ENCODE results near the gene SCYGR4.

The SCYGR4 gene

DNA sequence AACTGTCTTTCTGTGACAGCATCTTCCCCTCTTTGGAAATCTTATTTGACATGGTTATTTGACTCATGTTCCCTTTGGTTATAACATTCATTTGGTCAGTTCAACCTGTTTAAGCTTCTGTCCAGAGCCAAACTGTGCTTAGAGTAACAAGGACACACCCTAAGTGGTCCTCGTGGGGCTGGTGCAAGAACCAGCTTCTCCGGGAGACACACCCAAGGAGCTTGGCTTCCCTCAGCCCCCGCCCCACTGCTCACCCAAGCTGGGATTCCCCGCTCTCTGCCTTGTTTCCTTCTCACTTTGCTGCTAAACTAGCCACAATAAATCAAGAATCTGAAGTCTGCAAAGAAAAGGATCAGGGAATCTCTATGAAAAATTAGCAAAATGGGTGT lies 4.0 kb upstream of the SCYGR4 start:
- no peak for DNase-seq (ENCODE audit: low read depth in 1 of 2, low spot score in 1 of 2)

DNA sequence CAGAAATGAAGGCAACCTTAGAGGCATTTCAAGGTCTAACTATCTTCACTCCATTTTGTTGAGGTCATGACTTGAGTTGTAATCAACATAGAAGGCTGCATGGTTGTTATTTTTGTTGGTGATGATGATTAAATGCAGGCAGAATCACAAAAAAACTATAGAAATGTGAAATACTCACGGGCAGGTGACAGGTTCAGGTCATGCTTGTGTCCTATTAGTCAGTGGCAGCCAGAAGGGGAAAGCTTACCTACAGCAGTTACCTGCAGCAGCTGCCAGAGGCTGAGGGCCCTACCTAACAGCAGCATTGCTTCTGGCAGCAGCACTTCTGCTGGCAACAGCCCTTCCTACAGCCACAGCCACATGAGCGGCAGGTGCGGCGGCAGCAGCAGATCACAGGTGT lies 3.1 kb upstream of the SCYGR4 start:
- DNase-seq (ENCODE audit: low read depth in 1 of 2, low spot score in 1 of 2): no peak

DNA sequence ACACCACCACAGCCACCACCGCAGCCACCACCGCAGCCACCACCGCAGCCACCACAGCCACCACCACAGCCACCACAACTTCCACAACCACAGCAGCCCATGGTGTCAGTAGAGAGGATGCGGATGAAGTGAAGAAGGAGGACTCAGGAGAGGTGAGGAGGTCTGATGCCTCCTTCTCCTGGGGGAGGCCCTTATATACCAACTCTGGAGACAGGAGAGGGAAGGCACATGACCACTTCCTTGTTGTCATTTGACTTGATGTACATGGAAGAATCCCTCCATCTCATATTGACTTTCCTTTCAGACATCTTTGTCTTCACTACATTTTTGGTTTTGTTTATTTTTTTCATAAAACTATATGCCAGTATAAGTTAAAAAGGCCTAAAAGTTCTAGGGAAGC lies 2.6 kb upstream of the SCYGR4 start, which contains the start of gene SCYGR3:
TSS of gene SCYGR3 (minus strand) at position 101 of the 400 bp plus-strand sequence. CDS start at position 101, 0 bp downstream.
- DNase-seq (ENCODE audit: low read depth in 1 of 2, low spot score in 1 of 2): no peak

DNA sequence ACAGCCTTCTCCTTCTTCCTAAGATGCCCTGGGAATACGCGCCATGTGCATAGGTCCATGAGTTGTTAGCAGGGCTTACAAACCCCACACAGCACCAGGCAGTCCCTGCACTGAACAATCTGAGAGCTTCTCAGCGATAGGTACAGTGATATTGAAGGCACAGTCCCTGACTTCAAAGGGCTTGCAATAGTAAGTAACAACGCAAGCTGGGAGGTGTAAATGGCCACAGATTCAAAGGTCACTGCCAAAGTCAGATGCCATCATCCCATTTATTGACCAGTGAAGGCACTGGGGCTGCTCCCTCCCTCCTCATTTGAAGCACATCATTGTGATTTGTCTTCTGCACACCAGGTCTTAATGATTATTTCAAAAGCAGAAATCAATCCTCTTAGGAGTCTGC lies 2.1 kb upstream of the SCYGR4 start:
- no peak for DNase-seq (ENCODE audit: low read depth in 1 of 2, low spot score in 1 of 2)

GRCh38 chr2:227615906-227616305 lies 1.4 kb upstream of the SCYGR4 start:
- DNase-seq (ENCODE audit: low read depth in 1 of 2, low spot score in 1 of 2): no peak

DNA sequence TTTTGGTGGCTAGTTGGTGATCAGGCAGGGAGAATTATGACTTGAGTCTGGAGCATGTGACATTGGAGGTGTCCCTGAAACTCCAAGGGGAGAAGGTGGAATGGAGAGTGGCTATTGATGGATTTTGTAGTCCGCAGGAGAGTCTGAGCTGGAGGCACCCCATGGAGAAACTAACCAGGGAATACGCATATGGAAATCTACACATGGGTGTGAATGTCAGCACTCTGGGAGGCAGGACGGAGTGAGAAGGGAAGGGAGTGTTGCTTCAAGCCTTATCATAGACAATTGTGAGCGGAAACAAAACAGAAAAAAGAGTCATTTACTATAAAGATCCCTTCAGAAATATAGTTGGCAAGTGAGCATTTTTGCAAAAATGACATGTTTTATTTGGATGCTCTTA lies 667 bp upstream of the SCYGR4 start:
- no peak for DNase-seq (ENCODE audit: low read depth in 1 of 2, low spot score in 1 of 2)

- no peak for DNase-seq (ENCODE audit: low read depth in 1 of 2, low spot score in 1 of 2)
These were observed 5.9 kb downstream of the SCYGR4 start for GRCh38 chr2:227623226-227623625.

DNA sequence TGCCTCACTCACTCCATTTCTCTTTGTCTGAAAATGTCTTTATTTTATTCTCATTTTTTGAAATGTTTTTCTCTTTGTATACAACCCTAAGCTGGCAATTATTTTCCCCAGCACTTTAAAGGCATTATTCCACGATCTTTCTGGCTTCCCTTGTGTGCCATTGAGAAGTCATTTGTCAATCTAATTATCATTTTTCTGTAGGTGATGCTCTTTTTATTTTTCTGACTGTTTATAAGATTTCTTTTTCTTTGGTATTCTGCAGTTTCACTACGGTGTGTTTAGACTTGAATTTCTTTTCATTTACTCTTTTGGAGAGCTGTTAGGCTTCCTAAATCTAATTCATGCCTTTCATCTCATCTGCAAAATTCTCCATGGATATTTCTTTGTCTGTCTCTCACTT lies 8.1 kb downstream of the SCYGR4 start:
- DNase-seq (ENCODE audit: low read depth in 1 of 2, low spot score in 1 of 2): no peak

DNA sequence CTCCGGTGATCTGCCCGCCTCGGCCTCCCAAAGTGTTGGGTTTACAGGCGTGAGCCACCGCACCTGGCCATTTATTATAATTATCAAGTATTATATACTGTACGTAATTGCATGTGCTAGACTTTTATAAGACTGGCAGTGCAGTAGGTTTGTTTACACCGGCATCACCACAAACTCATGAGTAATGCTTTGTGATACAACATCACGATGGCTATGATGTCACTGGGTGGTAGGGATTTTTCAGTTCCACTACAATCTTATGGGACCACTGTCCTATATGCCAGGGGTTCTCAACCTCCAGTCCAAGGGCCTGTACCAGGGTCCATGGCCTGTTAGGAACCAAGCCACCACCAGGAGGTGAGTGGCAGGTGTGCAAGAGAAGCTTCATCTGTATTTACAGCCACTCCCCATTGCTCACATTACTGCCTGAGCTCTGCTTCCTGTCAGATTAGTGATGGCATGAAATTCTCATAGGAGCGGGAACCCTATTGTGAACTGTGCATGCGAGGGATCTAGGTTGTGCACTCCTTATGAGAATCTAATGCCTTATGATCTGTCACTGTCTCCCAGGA lies 9.4 kb downstream of the SCYGR4 start:
- DNase-seq (ENCODE audit: low read depth in 1 of 2, low spot score in 1 of 2): no peak

DNA sequence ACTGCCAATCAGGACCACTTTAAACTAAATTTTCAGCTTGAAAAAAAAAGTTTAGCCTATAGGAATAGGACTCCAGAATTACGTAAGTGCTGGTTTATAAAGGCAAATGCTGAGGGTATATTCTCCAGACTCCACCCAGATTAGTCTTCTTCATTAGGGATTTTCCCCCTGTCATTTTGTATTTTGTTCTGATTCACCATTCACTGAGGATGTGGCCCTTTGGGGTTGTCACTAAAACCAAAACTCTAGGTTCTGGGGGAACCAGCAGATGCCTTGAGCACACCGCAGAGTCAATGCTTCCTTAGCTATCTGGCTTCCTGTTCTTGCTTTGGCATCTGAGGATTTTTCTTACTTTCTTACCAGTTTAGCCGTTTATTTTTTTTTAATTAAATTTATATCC lies 10.5 kb downstream of the SCYGR4 start:
- DNase-seq (ENCODE audit: low read depth in 1 of 2, low spot score in 1 of 2): no peak

DNA sequence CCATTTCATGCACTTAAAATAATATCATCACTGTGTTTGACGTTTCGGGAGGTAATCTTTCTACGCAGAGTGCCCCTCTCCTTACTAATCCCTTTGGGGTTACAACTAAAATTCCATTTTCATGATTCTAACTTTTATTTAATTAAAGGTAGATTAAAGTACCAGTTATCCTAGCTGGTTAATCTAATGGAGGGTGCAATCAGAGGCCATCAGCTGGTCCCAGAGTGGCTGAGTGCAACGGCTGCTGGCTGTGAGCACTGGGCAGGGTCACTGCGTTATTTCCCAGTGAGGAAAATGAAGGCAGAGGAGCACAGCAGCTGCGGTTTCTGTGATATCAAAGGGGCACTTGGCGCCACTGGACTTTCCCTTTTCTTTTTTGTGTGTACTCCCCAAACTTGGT lies 12.1 kb downstream of the SCYGR4 start:
- no peak for DNase-seq (ENCODE audit: low read depth in 1 of 2, low spot score in 1 of 2)

- no peak for DNase-seq (ENCODE audit: low read depth in 1 of 2, low spot score in 1 of 2)
These were observed 13.0 kb downstream of the SCYGR4 start for GRCh38 chr2:227630322-227630721.

DNA sequence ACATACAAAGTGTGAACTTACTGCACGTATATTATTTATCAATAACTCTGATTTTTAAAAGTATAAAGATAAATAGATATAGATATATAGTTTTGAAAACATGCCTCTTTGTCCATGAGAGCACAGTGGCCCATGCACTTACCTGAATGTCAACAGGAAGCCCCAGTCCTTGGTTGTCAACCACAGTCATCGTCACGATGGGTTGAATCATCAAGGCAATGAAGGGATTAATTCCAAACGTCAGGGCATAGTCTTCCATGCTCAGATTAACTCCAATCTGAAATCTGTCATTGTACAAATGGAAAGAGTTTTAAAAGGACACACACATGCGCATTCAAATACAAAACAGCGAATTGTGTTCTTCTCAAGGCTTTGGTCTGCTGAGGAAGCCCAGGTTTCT lies 15.5 kb downstream of the SCYGR4 start:
- no peak for DNase-seq (ENCODE audit: low read depth in 1 of 2, low spot score in 1 of 2)

DNA sequence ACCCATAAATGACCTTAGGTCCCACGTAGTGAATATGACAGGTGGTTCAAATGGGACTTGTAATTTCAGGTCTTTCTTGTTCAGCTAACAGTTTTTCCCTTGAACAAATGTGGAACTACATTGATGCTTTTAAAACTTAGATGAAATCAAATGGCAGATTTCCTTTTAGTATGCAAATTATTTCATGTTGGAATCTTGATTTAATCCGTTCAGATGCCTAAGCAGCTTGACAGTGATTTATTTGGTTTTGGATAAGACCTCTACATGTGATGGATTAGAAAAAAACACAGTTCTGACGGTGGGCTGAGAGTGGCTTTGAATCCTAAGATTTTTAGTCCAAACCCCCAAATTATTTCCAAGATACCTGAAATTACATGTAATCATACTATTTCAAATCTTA lies 16.9 kb downstream of the SCYGR4 start:
- DNase-seq (ENCODE audit: low read depth in 1 of 2, low spot score in 1 of 2): no peak

DNA sequence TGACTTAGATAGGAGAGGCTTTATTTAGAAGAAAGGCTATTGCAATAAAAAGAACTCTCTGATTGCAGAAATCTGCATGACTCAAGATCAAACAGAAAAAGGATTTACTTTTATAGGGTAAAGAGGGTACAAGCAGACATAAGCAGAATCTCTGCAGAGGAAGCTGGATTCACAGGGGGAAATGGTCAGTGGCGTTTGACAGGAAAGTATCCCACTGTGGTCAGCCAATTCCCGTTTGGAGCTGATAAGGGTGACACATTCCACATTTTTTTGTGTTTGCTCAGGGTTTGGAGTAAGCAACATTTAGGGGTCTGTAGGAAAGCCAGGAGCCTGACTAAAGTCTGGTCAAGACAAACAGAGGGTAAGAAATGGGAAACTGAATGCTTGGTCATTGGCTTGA lies 25.4 kb downstream of the SCYGR4 start:
- no peak for DNase-seq (ENCODE audit: low read depth in 1 of 2, low spot score in 1 of 2)

GRCh38 chr2:227643990-227644551 lies 26.8 kb downstream of the SCYGR4 start:
- no peak for DNase-seq (ENCODE audit: low read depth in 1 of 2, low spot score in 1 of 2)

DNA sequence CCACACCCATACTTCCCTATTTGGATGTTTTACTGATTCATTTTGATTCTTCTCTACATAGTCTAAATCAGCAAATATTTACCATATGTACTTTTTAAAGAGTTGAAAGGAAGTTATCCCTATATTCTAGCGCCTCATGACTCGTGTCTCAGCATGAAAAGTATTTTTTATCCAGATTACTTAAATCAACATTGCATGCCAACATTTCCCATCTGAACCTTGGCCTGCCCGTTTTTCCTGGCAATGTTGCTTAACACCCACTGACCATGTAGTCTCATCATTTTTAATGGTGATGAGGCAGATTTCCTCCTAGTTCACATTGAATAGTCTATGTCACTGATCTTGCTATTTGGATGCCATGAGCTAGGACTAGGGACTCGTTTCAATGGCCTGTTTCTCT lies 36.1 kb downstream of the SCYGR4 start:
- DNase-seq (ENCODE audit: low read depth in 1 of 2, low spot score in 1 of 2): no peak

GRCh38 chr2:227654426-227654825 lies 37.1 kb downstream of the SCYGR4 start:
- DNase-seq (ENCODE audit: low read depth in 1 of 2, low spot score in 1 of 2): no peak

GRCh38 chr2:227655454-227655853 lies 38.2 kb downstream of the SCYGR4 start:
- no peak for DNase-seq (ENCODE audit: low read depth in 1 of 2, low spot score in 1 of 2)

DNA sequence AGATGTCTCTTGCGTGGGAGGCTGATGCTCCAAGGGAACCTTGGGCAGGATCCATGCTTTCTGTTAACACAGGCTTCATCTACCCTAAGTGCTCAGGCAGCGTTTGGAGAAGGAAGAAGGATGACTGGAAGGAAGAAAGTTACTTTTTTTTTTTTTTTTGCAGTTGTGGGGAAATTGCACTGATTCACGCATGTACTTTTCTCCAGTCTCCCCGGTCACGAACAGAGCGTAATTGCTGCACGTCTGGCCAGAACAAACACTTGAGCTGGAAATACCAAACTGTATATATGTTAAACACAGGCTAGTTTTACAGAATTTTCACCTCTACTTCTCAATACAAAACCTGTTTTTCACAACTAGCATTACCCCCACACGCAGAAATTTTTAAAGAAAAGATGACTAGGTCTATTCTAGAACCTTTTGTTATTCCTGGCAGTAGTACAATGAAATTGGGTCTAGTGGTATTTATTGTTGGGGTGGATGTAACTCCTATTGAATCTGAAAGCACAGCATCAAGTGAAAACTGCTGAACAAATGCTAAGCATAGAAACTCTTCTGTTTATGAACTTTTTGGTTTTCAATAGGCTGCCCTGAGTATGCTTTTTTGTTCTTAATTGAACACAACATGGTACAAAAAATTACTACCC lies 40.0 kb downstream of the SCYGR4 start:
- DNase-seq (ENCODE audit: low read depth in 1 of 2, low spot score in 1 of 2): no peak

DNA sequence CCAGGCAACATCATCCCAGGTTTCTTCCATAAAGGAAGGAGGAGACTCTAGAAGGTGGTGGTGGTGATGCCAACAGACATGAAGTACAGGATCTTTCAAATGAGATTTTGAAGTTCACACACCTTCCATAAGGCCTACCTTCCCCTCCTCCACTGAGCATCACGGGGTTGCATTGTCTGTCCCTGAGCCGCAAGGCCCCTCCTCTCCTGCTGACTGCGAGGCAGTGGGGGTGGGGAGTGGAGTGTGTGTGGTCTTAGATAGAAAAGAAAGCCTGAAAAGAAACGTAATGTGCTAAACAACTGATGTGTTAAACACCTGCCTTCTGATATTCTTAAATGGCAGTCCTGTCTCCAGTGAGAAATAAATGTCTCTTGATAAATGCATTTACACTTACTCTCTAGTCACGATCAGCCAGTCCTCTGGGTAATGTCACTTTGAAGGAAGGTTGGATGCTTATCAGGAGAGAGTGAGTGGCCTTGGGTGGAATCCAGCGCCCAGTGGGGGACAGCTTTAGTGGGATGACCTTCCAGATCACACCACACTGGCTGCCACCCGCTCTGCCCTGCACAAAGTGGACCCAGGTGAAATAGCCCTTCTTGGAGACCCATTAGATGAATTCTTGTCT lies 43.8 kb downstream of the SCYGR4 start:
- no peak for DNase-seq (ENCODE audit: low read depth in 1 of 2, low spot score in 1 of 2)

GRCh38 chr2:227661827-227662226 lies 44.5 kb downstream of the SCYGR4 start:
- DNase-seq (ENCODE audit: low read depth in 1 of 2, low spot score in 1 of 2): no peak

Measured in stimulated activated CD4-positive, alpha-beta T cell treated with anti-CD3 and anti-CD28 coated beads, Interleukin-15, amount 100 ng/mL, for 1 hour (primary cell).